Measurements from ENCODE around the gene CRAT.

CRAT gene

GRCh38 chr9:129138476-129139232 lies 28.1 kb upstream of the CRAT start:
- H3K4me3 ChIP-seq (ENCODE audit: low read depth, low read length) = no peak overlapping the region
- TF ChIP-seq CTCF (IDR thresholded peaks at IDR 0.05; ENCODE audit: low read depth, low read length) = no peak
- no peak for DNase-seq (ENCODE audit: low read depth, low spot score)
- in situ Hi-C loops (cut with HindIII; ENCODE audit: low sequenced_read_pairs) = no loop called here

GRCh38 chr9:129138144-129138462 lies 27.5 kb upstream of the CRAT start:
- no peak overlapping the region for H3K4me3 ChIP-seq (ENCODE audit: low read depth, low read length)
- TF ChIP-seq CTCF (IDR thresholded peaks at IDR 0.05; ENCODE audit: low read depth, low read length) = no peak
- no peak for DNase-seq (ENCODE audit: low read depth, low spot score)
- in situ Hi-C loops (cut with HindIII; ENCODE audit: low sequenced_read_pairs) = no loop called here

GRCh38 chr9:129137292-129138143 lies 26.9 kb upstream of the CRAT start:
- in situ Hi-C loops (cut with HindIII; ENCODE audit: low sequenced_read_pairs) = no loop called here
- no peak for TF ChIP-seq CTCF (IDR thresholded peaks at IDR 0.05; ENCODE audit: low read depth, low read length)
- no peak for DNase-seq (ENCODE audit: low read depth, low spot score)
- H3K4me3 ChIP-seq (ENCODE audit: low read depth, low read length) = no peak overlapping the region

- in situ Hi-C loops (cut with HindIII; ENCODE audit: low sequenced_read_pairs) = no loop called here
- no peak overlapping the region for H3K4me3 ChIP-seq (ENCODE audit: low read depth, low read length)
- no peak for DNase-seq (ENCODE audit: low read depth, low spot score)
- TF ChIP-seq CTCF (IDR thresholded peaks at IDR 0.05; ENCODE audit: low read depth, low read length) = no peak
Observed at GRCh38 chr9:129136446-129137035, 25.9 kb upstream of the CRAT start.

GRCh38 chr9:129135476-129135875 lies 24.9 kb upstream of the CRAT start:
- TF ChIP-seq CTCF (IDR thresholded peaks at IDR 0.05; ENCODE audit: low read depth, low read length) = no peak
- no peak for DNase-seq (ENCODE audit: low read depth, low spot score)
- no peak overlapping the region for H3K4me3 ChIP-seq (ENCODE audit: low read depth, low read length)
- in situ Hi-C loops (cut with HindIII; ENCODE audit: low sequenced_read_pairs) = no loop called here

- DNase-seq (ENCODE audit: low read depth, low spot score) = no peak
- TF ChIP-seq CTCF (IDR thresholded peaks at IDR 0.05; ENCODE audit: low read depth, low read length) = no peak
- in situ Hi-C loops (cut with HindIII; ENCODE audit: low sequenced_read_pairs) = no loop called here
- H3K4me3 ChIP-seq (ENCODE audit: low read depth, low read length) = no peak overlapping the region
Observed at GRCh38 chr9:129133082-129133481, 22.5 kb upstream of the CRAT start.
